SK-N-SH treated with all-trans-retinoic acid at 6 μM for 48 hours (cell line): ENCODE results near the gene STX5.
A peak's percentile ranks its signal among the peaks of the same experiment; 100 is the strongest.

Experiments
- ARNTL ChIP-seq: fragments of 450-650 bp; formaldehyde crosslinking; IDR thresholded peaks from 2 replicates; pipeline ENCODE4 v1.5.0; 2020; ENCODE audit warnings: low read depth, mild to moderate bottlenecking, moderate library complexity, borderline replicate concordance
- BACH2 ChIP-seq: fragments of 250-450 bp; sonication (Bioruptor Pico); IDR thresholded peaks from 2 replicates; pipeline ENCODE4 v1.9.0; 2021; ENCODE audit warnings: mild to moderate bottlenecking, borderline replicate concordance
- CSDC2 ChIP-seq: fragments of 250-450 bp; sonication (Bioruptor Pico); IDR thresholded peaks from 2 replicates; pipeline ENCODE4 v1.5.0; 2020; ENCODE audit warnings: mild to moderate bottlenecking, moderate library complexity
- ESRRG ChIP-seq: fragments of 250-450 bp; sonication (Bioruptor Pico); IDR thresholded peaks from 2 replicates; pipeline ENCODE4 v1.6.1; 2021; ENCODE audit warnings: mild to moderate bottlenecking
- ISL1 ChIP-seq: fragments of 250-450 bp; sonication (Bioruptor Pico); IDR thresholded peaks from 2 replicates; pipeline ENCODE4 v2.1.2; 2022; ENCODE audit warnings: mild to moderate bottlenecking, moderate library complexity
- PATZ1 ChIP-seq: fragments of 250-450 bp; sonication (Bioruptor Pico); IDR thresholded peaks from 2 replicates; pipeline ENCODE4 v1.8.0; 2020; ENCODE audit warnings: mild to moderate bottlenecking, moderate library complexity, borderline replicate concordance
- RARB ChIP-seq: fragments of 250-450 bp; sonication (Bioruptor Pico); IDR thresholded peaks from 2 replicates; pipeline ENCODE4 v1.8.0; 2021; ENCODE audit warnings: mild to moderate bottlenecking, moderate library complexity
- ZC3H10 ChIP-seq: fragments of 250-450 bp; sonication (Bioruptor Pico); IDR thresholded peaks from 2 replicates; pipeline ENCODE4 v1.5.1; 2021; ENCODE audit warnings: mild to moderate bottlenecking, moderate library complexity
- ZFP3 ChIP-seq: fragments of 250-450 bp; sonication (Bioruptor Pico); IDR thresholded peaks from 2 replicates; pipeline ENCODE4 v1.5.0; 2020; ENCODE audit warnings: mild to moderate bottlenecking, moderate library complexity
- ZFP30 ChIP-seq: fragments of 450-650 bp; formaldehyde crosslinking; IDR thresholded peaks from 2 replicates; pipeline ENCODE4 v1.5.0; 2022; ENCODE audit warnings: mild to moderate bottlenecking, moderate library complexity
- ZNF565 ChIP-seq: fragments of 450-650 bp; formaldehyde crosslinking; conservative IDR thresholded peaks from 2 replicates; pipeline ENCODE4 v1.5.0; 2020; ENCODE audit warnings: low read depth, mild to moderate bottlenecking, moderate library complexity
- ZNF8 ChIP-seq: fragments of 450-650 bp; formaldehyde crosslinking; IDR thresholded peaks from 2 replicates; pipeline ENCODE4 v1.5.0; 2020; ENCODE audit warnings: mild to moderate bottlenecking, moderate library complexity

DNA sequence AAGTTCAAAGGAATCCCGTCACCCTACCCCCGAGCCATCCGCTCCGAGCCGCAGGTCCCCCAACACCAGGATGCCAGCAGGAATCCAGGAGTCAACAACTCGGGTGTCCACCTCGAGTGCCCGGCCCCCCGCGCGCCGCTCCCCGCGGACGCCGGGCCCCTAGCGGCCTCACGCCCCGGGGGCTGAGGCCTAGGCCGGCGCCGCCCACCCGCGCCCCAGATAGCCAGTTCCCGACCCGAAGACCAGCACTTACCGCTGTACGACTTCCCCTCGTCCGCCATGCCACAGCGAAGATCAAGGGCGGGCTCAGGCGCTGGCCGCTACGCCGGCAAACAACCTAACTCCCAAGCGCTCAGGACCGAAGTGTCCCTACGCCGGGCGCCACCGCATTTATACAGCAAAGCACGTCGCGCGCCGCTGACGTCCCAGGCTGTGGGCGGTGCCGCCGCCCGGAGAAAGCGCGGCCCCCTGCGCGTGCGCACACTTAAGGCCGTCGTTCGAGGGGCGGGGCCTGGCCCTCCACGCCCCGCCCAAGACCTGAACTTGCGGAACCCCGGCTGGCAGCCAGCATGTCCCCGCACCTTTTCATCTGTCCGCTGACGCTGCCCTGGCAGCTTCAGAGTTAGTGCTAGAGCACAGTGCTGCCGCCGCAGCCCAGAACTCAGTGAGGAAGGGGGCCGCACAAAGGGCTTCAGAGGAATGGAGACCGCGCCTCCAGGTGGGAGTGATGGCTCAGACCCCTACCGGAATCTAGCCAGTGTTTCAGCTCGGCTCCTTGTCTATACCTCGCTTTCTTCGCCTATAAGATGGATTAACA, 26.6 kb downstream of the STX5 start, which contains the start of gene NXF1:
- TF ChIP-seq PATZ1 (CRISPR knock-in tag) (0 out of 2 replicates have a peak, but pooled peaks have one; percentile 45), ZNF8 (CRISPR knock-in tag) (no peak), ZNF565 (CRISPR knock-in tag) (no peak), CSDC2 (no peak), ARNTL (no peak), RARB (CRISPR knock-in tag) (peak; percentile 66; the same call in 1 of the 2 replicates), ISL1 (no peak), ZC3H10 (no peak), ESRRG (CRISPR knock-in tag) (no peak), ZFP30 (CRISPR knock-in tag) (no peak), ZFP3 (CRISPR knock-in tag) (no peak), BACH2 (no peak)
